Large intestine (tissue), 3 donors: ENCODE data around the gene PARD3. TPM values are rescaled to one million over a fixed set of nuclear protein-coding genes. Genes with fewer than 3 reads are reported as not detected.

Source experiments
- DNase-seq, 2 donors: peaks; one replicate each; pipeline versions ENCODE4 v3.0.0 to v3.0.0-alpha.2; 2013
- H3K27ac ChIP-seq: one replicate; pipeline ENCODE4 v1.5.1; 2013; ENCODE audit warnings: low read length
- H3K27me3 ChIP-seq: 2 replicates; pipeline ENCODE4 v1.6.1; 2013; ENCODE audit warnings: low read length; ENCODE audit not compliant: control insufficient read depth, insufficient read depth
- H3K36me3 ChIP-seq: 2 replicates; pipeline ENCODE4 v1.6.1; 2013; ENCODE audit warnings: low read length; ENCODE audit not compliant: control insufficient read depth, insufficient read depth
- H3K4me1 ChIP-seq: one replicate; pipeline ENCODE4 v1.6.1; 2013; ENCODE audit warnings: low read length; ENCODE audit not compliant: control insufficient read depth, insufficient read depth
- H3K4me3 ChIP-seq: one replicate; pipeline ENCODE4 v1.5.1; 2013; ENCODE audit warnings: low read length
- H3K9me3 ChIP-seq: one replicate; pipeline ENCODE4 v1.6.1; 2013; ENCODE audit warnings: mild to moderate bottlenecking, low read depth, low read length, moderate library complexity; ENCODE audit not compliant: control insufficient read depth
- WGBS: methylation state at CpG from one replicate; pipeline ENCODE4 v1.1.5; 2013; ENCODE audit warnings: low lambda C conversion rate; ENCODE audit not compliant: insufficient coverage; 5-methylcytosine and 5-hydroxymethylcytosine counted together
- polyA plus RNA-seq: library from polyadenylated mRNA; unstranded; fragments of 120-200 nt; gene quantifications from one replicate; pipeline ENCODE4 v1.2.1, GENCODE V29; 2013

PARD3 gene
- polyA plus RNA-seq, 1 donor: 25.5 TPM

GRCh38 chr10:34627741-34628140, 187.4 kb downstream of the PARD3 start:
- H3K27ac ChIP-seq: no peak overlapping the region
- whole genome bisulfite sequencing: 40% methylated on average over 1 of the region's 3 CpGs

DNA sequence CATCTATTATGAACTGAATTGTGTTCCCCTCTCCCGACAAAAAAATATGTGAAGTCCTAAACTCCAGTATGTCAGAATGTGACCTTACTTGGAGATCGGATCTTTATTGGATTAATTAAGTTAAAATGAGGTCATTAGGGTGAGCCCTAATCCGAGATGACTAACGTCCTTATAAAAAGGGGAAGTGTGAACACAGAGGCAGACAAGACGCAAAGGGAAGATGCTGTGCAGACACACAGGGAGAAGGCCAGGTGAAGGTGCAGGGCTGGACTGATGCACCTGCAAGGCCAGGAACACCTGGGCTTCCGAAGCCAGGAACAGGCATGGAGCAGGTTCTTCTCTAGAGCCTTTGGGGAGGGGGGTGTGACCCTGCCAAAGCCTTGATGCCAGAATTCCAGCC, 187.8 kb downstream of the PARD3 start:
- H3K4me1 ChIP-seq: peaks cover 13% of the 10 kb centered on the region
- no peak for DNase-seq
- H3K36me3 ChIP-seq: no peaks in the 10 kb centered on the region
- H3K4me3 ChIP-seq: no peak overlapping the region
- H3K27me3 ChIP-seq: no peaks in the 10 kb centered on the region
- H3K27ac ChIP-seq: no peak overlapping the region
- H3K9me3 ChIP-seq: no peaks in the 10 kb centered on the region
- no CpG with 5 or more reads among the region's 6 CpGs for WGBS

More at GRCh38 chr10:34627741-34628140, 187.4 kb downstream of the PARD3 start:
- Histone ChIP-seq H3K27me3 (no peaks in the 10 kb centered on the region), H3K9me3 (no peaks in the 10 kb centered on the region), H3K36me3 (no peaks in the 10 kb centered on the region), H3K4me1 (peaks cover 13% of the 10 kb centered on the region), H3K4me3 (no peak overlapping the region)
- DNase-seq: no peak

- no peak for DNase-seq
- Histone ChIP-seq H3K4me1 (peaks cover 13% of the 10 kb centered on the region), H3K9me3 (no peaks in the 10 kb centered on the region), H3K27ac (no peak overlapping the region), H3K27me3 (no peaks in the 10 kb centered on the region), H3K4me3 (no peak overlapping the region), H3K36me3 (no peaks in the 10 kb centered on the region)
- no CpG with 5 or more reads among the region's 3 CpGs for WGBS
These were observed 188.8 kb downstream of the PARD3 start for GRCh38 chr10:34626158-34626880.

DNA sequence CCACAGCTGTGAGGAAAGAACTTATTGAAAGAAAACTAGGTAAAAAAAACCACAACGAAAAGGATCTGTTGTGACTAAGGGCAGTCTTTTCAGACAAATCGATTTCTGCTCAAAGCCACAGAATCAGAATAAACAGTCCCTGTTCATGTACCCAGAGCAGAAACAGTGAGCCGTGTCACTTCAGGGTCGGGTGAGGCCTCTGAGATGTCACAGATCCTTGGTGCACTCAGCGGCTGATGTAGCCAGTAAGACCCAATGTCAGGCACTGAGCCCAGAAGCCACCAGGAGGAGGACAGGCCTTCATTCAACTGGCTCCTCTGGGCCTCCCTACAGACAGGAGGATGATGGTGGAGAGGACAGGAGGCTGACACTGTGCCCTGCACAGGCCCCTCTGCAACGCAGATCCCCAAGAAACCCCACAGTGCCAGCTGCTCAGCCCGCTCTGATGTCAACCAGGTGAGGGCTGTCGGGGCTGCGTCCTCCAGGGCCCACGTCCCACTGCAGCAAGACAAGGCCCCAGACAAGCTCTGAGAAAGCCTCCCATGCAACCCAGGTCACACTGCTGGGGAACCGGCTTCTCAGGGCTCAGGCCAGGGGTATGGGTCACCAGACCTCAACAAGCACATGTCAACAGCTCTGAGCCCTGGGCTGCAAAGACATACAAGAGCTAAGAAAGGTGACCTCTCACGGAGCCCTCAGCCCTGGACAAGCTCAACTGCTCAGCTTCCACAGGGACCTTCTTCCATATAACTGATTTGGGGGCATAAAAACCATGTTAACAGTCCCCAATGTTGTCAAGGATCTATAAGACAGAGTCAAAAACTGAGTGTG, 190.6 kb downstream of the PARD3 start:
- H3K27ac ChIP-seq: no peak overlapping the region
- H3K4me3 ChIP-seq: no peak overlapping the region
- no peaks in the 10 kb centered on the region for H3K36me3 ChIP-seq
- no peaks in the 10 kb centered on the region for H3K9me3 ChIP-seq
- no peaks in the 10 kb centered on the region for H3K27me3 ChIP-seq
- peaks cover 13% of the 10 kb centered on the region for H3K4me1 ChIP-seq
- WGBS: no CpG with 5 or more reads among the region's 12 CpGs
- DNase-seq: no peak

GRCh38 chr10:34622945-34623344, 192.2 kb downstream of the PARD3 start:
- Histone ChIP-seq H3K27me3 (no peaks in the 10 kb centered on the region), H3K36me3 (no peaks in the 10 kb centered on the region), H3K9me3 (no peaks in the 10 kb centered on the region), H3K27ac (no peak overlapping the region), H3K4me1 (no peaks in the 10 kb centered on the region), H3K4me3 (no peak overlapping the region)
- WGBS: no CpG with 5 or more reads among the region's 4 CpGs
- DNase-seq: no peak

GRCh38 chr10:34618611-34619010, 196.5 kb downstream of the PARD3 start:
- Histone ChIP-seq H3K4me3 (no peak overlapping the region), H3K4me1 (no peaks in the 10 kb centered on the region), H3K27ac (no peak overlapping the region), H3K9me3 (no peaks in the 10 kb centered on the region), H3K27me3 (no peaks in the 10 kb centered on the region), H3K36me3 (no peaks in the 10 kb centered on the region)
- WGBS: 100% methylated on average over 1 of the region's 2 CpGs
- DNase-seq: no peak

DNA sequence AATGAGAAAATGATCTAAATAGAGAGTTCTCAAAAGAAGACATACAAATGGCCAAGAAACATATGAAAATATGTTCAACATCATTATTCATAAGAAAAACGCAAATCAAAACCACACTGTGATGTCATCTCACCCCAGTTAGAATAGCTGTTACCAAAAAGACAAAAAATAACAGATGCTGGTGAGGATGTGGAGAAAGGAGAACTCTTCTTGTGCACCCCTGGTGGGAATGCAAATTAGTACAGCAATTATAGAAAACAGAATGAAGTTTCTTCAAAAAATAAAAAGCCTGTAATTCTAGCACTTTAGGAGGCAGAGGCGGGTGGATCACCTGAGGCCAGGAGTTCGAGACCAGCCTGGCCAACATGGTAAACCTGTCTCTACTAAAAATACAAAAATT, 199.3 kb downstream of the PARD3 start:
- no peak for DNase-seq
- no peak overlapping the region for H3K4me3 ChIP-seq
- WGBS: 100% methylated on average over 1 of the region's 3 CpGs
- no peaks in the 10 kb centered on the region for H3K36me3 ChIP-seq
- H3K27me3 ChIP-seq: no peaks in the 10 kb centered on the region
- no peak overlapping the region for H3K27ac ChIP-seq
- H3K9me3 ChIP-seq: no peaks in the 10 kb centered on the region
- no peaks in the 10 kb centered on the region for H3K4me1 ChIP-seq

DNA sequence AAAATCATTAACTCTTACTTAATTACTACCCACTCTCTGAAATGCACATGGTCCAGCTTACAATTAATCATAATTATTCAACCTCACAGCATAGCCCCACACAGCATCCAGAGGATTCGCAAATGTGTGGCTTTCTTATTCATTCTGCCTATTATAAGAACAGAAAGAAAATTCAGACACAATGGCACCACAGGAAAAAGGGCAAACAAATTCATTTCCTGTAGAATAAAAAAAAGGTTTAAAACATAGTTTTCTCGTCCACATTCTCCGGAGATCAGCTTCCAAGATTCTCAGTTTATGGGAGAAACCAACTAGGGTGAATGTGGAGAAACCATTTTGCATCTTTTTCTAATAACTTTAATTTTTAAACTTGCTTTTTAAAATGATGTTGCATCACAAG, 201.6 kb downstream of the PARD3 start:
- no peaks in the 10 kb centered on the region for H3K4me1 ChIP-seq
- DNase-seq: no peak
- H3K9me3 ChIP-seq: no peaks in the 10 kb centered on the region
- no peaks in the 10 kb centered on the region for H3K36me3 ChIP-seq
- H3K27me3 ChIP-seq: no peaks in the 10 kb centered on the region
- H3K4me3 ChIP-seq: no peak overlapping the region
- no peak overlapping the region for H3K27ac ChIP-seq
- WGBS: 88% methylated on average over 2 of the region's 3 CpGs

- DNase-seq: no peak
- H3K36me3 ChIP-seq: no peaks in the 10 kb centered on the region
- no peak overlapping the region for H3K27ac ChIP-seq
- H3K4me1 ChIP-seq: no peaks in the 10 kb centered on the region
- H3K9me3 ChIP-seq: no peaks in the 10 kb centered on the region
- H3K4me3 ChIP-seq: no peak overlapping the region
- no peaks in the 10 kb centered on the region for H3K27me3 ChIP-seq
- 100% methylated on average over 1 of the region's 1 CpG for WGBS
These were observed 202.2 kb downstream of the PARD3 start for GRCh38 chr10:34612938-34613337.

DNA sequence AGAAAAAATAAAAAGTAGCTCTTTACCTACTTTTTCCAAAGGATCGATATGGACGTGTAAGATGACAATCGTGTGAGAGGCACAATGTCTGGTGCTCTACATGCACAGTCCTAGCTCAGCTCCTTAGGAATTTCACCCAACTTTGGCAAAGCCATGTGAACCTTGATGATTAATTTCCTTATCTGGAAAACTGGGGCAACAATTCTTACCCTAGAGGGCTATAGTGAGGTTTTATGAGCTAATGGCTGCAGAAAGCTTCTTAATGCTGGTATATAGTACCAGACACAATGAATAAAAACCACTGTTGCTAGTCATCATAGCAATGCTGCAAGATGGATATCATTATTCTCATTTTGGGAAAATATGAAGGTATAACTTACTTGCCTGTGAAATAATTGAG, 202.7 kb downstream of the PARD3 start:
- Histone ChIP-seq H3K4me3 (no peak overlapping the region), H3K36me3 (no peaks in the 10 kb centered on the region), H3K9me3 (no peaks in the 10 kb centered on the region), H3K27me3 (no peaks in the 10 kb centered on the region), H3K27ac (no peak overlapping the region), H3K4me1 (no peaks in the 10 kb centered on the region)
- no peak for DNase-seq
- 100% methylated on average over 1 of the region's 3 CpGs for WGBS
